ENCODE measurements around the gene PPP1R10. TPM values are rescaled to one million over a fixed set of nuclear protein-coding genes. Genes with fewer than 3 reads are reported as not detected.

PPP1R10 gene
- polyA plus RNA-seq, 1 experiment = 43.2 TPM

- H3K9me3 ChIP-seq (ENCODE audit: control insufficient read depth, insufficient read depth, low read length) = no peaks in the 10 kb centered on the region; the same call in 1 of the 2 replicates
- ChIA-PET CTCF (no interaction called here), POLR2A (interaction anchor here (0.9 to 1.4 kb wide), 3 partner anchors 18 to 35 kb away, joined by 3 to 6 read pairs (median 4); no protein-coding TSS in a partner anchor)
- H3K4me3 ChIP-seq (ENCODE audit: low read depth, low read length) = peak overlapping the region; percentile 87
- no peak for TF ChIP-seq CTCF (IDR thresholded peaks at IDR 0.05; ENCODE audit: low read depth, low read length)
- no peaks in the 10 kb centered on the region for H3K27me3 ChIP-seq (ENCODE audit: control insufficient read depth, insufficient read depth, low read length)
- peak overlapping the region; percentile 68 for H3K27ac ChIP-seq (ENCODE audit: low read depth, low read length)
- no peak for DNase-seq (ENCODE audit: low read depth, low spot score)
Observed at GRCh38 chr6:30647242-30648116, 30.4 kb upstream of the PPP1R10 start.

- Histone ChIP-seq H3K27ac (ENCODE audit: low read depth, low read length) (peak within 1 kb of the TSS; percentile 68), H3K27me3 (ENCODE audit: control insufficient read depth, insufficient read depth, low read length) (no peaks in the 10 kb centered on the region), H3K9me3 (ENCODE audit: control insufficient read depth, insufficient read depth, low read length) (no peaks in the 10 kb centered on the region; the same call in 1 of the 2 replicates), H3K4me3 (ENCODE audit: low read depth, low read length) (peak within 1 kb of the TSS; percentile 87)
- DNase-seq (ENCODE audit: low read depth, low spot score) = peak; percentile 84
- TF ChIP-seq CTCF (IDR thresholded peaks at IDR 0.05; ENCODE audit: low read depth, low read length) = no peak
- POLR2A ChIA-PET = interaction anchor here (0.6 to 1.4 kb wide), 7 partner anchors 12 to 174 kb away, joined by 3 to 11 read pairs (median 4); no protein-coding TSS in a partner anchor
- CTCF ChIA-PET = no interaction called here
Observed at GRCh38 chr6:30646450-30647241, 29.6 kb upstream of the PPP1R10 start, which contains the start of gene C6orf136. Gene C6orf136 (plus strand): TSS chr6:30647133. CDS start chr6:30647232, 99 bp downstream.

DNA sequence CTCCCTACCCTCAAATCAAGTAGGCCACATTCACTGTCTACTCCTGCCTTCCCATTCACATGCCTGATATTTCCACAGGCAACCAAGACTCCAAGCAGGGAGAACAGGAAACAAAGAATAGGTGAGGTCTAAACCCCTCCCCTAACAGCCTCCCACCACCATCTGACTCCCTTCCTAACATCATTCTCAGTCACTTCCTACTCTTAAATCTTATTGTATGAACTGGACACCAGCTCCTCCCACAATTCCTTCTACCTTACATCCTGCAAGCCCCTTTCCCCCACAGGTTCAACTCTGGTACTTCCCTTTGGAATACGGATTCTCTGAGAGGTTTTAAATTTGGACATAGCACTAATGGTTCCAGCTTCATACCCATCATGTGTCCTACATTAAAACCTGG lies 28.9 kb upstream of the PPP1R10 start:
- TF ChIP-seq CTCF (IDR thresholded peaks at IDR 0.05; ENCODE audit: low read depth, low read length) = no peak
- Histone ChIP-seq H3K27ac (ENCODE audit: low read depth, low read length) (no peak overlapping the region), H3K27me3 (ENCODE audit: control insufficient read depth, insufficient read depth, low read length) (no peaks in the 10 kb centered on the region), H3K4me3 (ENCODE audit: low read depth, low read length) (no peak overlapping the region), H3K9me3 (ENCODE audit: control insufficient read depth, insufficient read depth, low read length) (no peaks in the 10 kb centered on the region; the same call in 1 of the 2 replicates)
- ChIA-PET CTCF (no interaction called here), POLR2A (interaction anchor here (0.6 to 1.4 kb wide), 2 partner anchors 16 to 853 kb away, joined by 4 to 11 read pairs; no protein-coding TSS in a partner anchor)
- no peak for DNase-seq (ENCODE audit: low read depth, low spot score)

DNA sequence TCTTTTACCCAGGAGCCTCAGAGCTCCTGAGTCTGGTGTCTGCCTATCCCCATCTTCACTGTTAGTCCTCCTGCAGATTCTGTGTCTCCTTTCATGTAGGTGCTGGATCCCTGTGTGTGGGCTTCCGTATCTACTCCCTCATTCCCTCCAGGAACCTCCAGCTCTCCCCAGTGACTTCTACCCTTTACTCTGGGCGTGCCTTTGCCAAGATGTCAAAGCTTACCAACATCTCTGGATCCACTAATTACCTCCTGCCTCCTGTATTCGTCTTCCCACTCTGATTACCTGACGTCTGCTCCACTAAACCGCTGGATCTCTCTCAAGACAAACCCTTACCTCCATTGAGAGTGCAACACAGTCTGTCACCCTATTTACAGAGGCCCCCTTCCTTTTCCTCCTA lies 27.7 kb upstream of the PPP1R10 start:
- Histone ChIP-seq H3K27ac (ENCODE audit: low read depth, low read length) (no peak overlapping the region), H3K9me3 (ENCODE audit: control insufficient read depth, insufficient read depth, low read length) (no peaks in the 10 kb centered on the region; the same call in 1 of the 2 replicates), H3K27me3 (ENCODE audit: control insufficient read depth, insufficient read depth, low read length) (no peaks in the 10 kb centered on the region), H3K4me3 (ENCODE audit: low read depth, low read length) (no peak overlapping the region)
- DNase-seq (ENCODE audit: low read depth, low spot score) = no peak
- POLR2A ChIA-PET = no interaction called here
- CTCF ChIA-PET = interaction anchor here (0.5 kb wide), 1 partner anchor 47 kb away, joined by 3 read pairs; no protein-coding TSS in a partner anchor
- no peak for TF ChIP-seq CTCF (IDR thresholded peaks at IDR 0.05; ENCODE audit: low read depth, low read length)
